Chondrocyte (in vitro differentiated cells): Measurements from ENCODE around the gene MMRN2. TPM values are rescaled to one million over a fixed set of nuclear protein-coding genes. Genes with fewer than 3 reads are reported as not detected.
A peak's percentile ranks its signal among the peaks of the same experiment; 100 is the strongest.
"Not testable (repeated sequence)": the region's sequence is repeated elsewhere in the genome, so short reads cannot be mapped to it uniquely, and the experiment has no call there.

Source experiments
- DNase-seq: peaks from one replicate; pipeline ENCODE4 v3.0.0; 2021; ENCODE audit warnings: mixed read lengths, low spot score
- H3K27ac Mint-ChIP-seq: one replicate; pipeline ENCODE4 v1.8.0; 2021; ENCODE audit warnings: mild to moderate bottlenecking, moderate library complexity, mixed read lengths; ENCODE audit not compliant: unreplicated experiment
- H3K27me3 Mint-ChIP-seq: 2 replicates; pipeline ENCODE4 v1.8.0; 2021; ENCODE audit warnings: low read depth, mixed read lengths
- H3K36me3 Mint-ChIP-seq: 2 replicates; pipeline ENCODE4 v1.8.0; 2021; ENCODE audit warnings: low read depth, mixed read lengths
- H3K4me1 Mint-ChIP-seq: 2 replicates; pipeline ENCODE4 v1.8.0; 2021; ENCODE audit warnings: low read depth, mild to moderate bottlenecking, mixed read lengths
- H3K4me3 Mint-ChIP-seq: one replicate; pipeline ENCODE4 v1.8.0; 2021; ENCODE audit warnings: mild to moderate bottlenecking, moderate library complexity, mixed read lengths; ENCODE audit not compliant: unreplicated experiment
- H3K9me3 Mint-ChIP-seq: 2 replicates; pipeline ENCODE4 v1.8.0; 2021; ENCODE audit warnings: low read depth, mixed read lengths
- total RNA-seq: library from RNA; stranded (reverse); gene quantifications from 3 replicates; pipeline ENCODE4 v1.2.1, GENCODE V29; 2021
- TF ChIP-seq, protein P1 (sequence below): fragments of 200-600 bp; sonication (generic); IDR thresholded peaks from 2 replicates; pipeline ENCODE4 v1.5.0; 2021; ENCODE audit warnings: antibody characterized with exemption, mild to moderate bottlenecking, moderate library complexity

The MMRN2 gene
- total RNA-seq, 1 donor from 2014 or later, result 0.40 TPM

- H3K4me3 Mint-ChIP-seq, result no peak overlapping the region
- DNase-seq, result peak; percentile 24
These were observed 6.1 kb downstream of the MMRN2 start for GRCh38 chr10:86951184-86951761.

GRCh38 chr10:86950349-86950748, 7.1 kb downstream of the MMRN2 start:
- Mint-ChIP-seq H3K27me3 (peaks cover 7% of the 10 kb centered on the region), H3K9me3 (peaks cover 13% of the 10 kb centered on the region), H3K27ac (no peak overlapping the region), H3K4me3 (no peak overlapping the region), H3K36me3 (peaks cover 3% of the 10 kb centered on the region), H3K4me1 (peaks cover 28% of the 10 kb centered on the region)
- no peak for DNase-seq
- TF ChIP-seq, protein P1, sequence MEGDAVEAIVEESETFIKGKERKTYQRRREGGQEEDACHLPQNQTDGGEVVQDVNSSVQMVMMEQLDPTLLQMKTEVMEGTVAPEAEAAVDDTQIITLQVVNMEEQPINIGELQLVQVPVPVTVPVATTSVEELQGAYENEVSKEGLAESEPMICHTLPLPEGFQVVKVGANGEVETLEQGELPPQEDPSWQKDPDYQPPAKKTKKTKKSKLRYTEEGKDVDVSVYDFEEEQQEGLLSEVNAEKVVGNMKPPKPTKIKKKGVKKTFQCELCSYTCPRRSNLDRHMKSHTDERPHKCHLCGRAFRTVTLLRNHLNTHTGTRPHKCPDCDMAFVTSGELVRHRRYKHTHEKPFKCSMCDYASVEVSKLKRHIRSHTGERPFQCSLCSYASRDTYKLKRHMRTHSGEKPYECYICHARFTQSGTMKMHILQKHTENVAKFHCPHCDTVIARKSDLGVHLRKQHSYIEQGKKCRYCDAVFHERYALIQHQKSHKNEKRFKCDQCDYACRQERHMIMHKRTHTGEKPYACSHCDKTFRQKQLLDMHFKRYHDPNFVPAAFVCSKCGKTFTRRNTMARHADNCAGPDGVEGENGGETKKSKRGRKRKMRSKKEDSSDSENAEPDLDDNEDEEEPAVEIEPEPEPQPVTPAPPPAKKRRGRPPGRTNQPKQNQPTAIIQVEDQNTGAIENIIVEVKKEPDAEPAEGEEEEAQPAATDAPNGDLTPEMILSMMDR, result no peak

More at GRCh38 chr10:86951184-86951761, 6.1 kb downstream of the MMRN2 start:
- TF ChIP-seq, protein P1, result no peak
- Mint-ChIP-seq H3K4me1 (peaks cover 26% of the 10 kb centered on the region), H3K27ac (no peak overlapping the region), H3K27me3 (peaks cover 7% of the 10 kb centered on the region), H3K36me3 (peaks cover 3% of the 10 kb centered on the region), H3K9me3 (peaks cover 13% of the 10 kb centered on the region)

- not testable (repeated sequence) for H3K27ac Mint-ChIP-seq, H3K4me3 Mint-ChIP-seq, H3K36me3 Mint-ChIP-seq, H3K27me3 Mint-ChIP-seq, H3K4me1 Mint-ChIP-seq
- H3K9me3 Mint-ChIP-seq, result peaks cover 10% of the 10 kb centered on the region
- peak; percentile 26 for DNase-seq
These were observed 9.6 kb downstream of the MMRN2 start for GRCh38 chr10:86947806-86948205.

- peaks cover 7% of the 10 kb centered on the region for H3K27me3 Mint-ChIP-seq
- DNase-seq, result peak; percentile 73
- H3K4me1 Mint-ChIP-seq, result peaks cover 5% of the 10 kb centered on the region
- H3K4me3 Mint-ChIP-seq, result no peak overlapping the region
- TF ChIP-seq, protein P1, result no peak
- H3K27ac Mint-ChIP-seq, result no peak overlapping the region
- H3K36me3 Mint-ChIP-seq, result no peaks in the 10 kb centered on the region
- no peaks in the 10 kb centered on the region for H3K9me3 Mint-ChIP-seq
These were observed 10.9 kb downstream of the MMRN2 start for GRCh38 chr10:86946213-86947155.

DNA sequence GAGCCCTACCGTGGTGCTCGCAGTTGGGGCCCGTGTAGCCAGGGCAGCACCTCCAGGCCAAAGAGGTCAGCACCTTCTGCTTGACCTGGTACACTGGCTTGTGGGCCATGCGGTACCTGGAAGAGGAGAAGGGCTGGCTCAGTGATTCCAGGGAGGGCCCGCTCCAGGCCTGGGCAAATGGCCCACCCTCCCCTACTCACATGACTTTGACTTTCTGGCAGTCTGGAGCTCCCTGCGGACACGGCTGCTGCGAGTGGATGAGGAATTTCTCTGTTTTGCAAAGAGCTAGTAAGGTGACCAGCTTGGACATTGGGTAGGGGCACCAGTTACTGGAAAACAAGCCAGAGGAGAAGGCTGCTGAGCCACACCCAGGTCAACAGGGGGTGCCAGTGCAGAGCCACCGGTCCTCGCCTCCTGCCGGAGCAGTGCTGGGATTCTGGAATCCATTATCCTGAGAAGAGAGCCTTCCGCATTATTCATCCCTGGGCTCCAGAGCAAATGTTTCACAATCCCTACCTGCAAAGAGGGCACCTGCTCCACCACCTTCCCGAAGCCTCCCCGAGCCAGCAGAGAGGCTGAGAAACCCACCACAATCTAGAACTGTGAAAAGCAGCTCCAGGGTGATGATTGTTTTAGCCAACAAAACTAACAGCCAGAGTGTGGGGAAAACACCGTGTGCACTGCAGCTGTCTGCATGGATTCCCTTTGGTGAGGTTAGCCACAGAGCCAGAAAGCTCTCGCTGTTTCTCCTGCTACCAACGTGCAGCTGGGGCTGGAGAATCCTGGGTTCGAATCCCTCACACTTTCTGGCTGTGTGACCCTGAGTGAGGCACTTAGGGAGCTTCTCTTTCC, 11.8 kb downstream of the MMRN2 start:
- no peak overlapping the region for H3K4me3 Mint-ChIP-seq
- H3K27me3 Mint-ChIP-seq, result peaks cover 7% of the 10 kb centered on the region
- H3K4me1 Mint-ChIP-seq, result peaks cover 5% of the 10 kb centered on the region
- H3K36me3 Mint-ChIP-seq, result no peaks in the 10 kb centered on the region
- H3K9me3 Mint-ChIP-seq, result no peaks in the 10 kb centered on the region
- peak; percentile 78 for DNase-seq
- TF ChIP-seq, protein P1, result peak; percentile 64
- H3K27ac Mint-ChIP-seq, result no peak overlapping the region
